ENCODE data around the gene PLEKHS1. TPM values are rescaled to one million over a fixed set of nuclear protein-coding genes. Genes with fewer than 3 reads are reported as not detected.

The PLEKHS1 gene
- total and polyA plus RNA-seq, 10 donors, result 0.02 to 0.07 (median 0.03) TPM; not detected in 7

DNA sequence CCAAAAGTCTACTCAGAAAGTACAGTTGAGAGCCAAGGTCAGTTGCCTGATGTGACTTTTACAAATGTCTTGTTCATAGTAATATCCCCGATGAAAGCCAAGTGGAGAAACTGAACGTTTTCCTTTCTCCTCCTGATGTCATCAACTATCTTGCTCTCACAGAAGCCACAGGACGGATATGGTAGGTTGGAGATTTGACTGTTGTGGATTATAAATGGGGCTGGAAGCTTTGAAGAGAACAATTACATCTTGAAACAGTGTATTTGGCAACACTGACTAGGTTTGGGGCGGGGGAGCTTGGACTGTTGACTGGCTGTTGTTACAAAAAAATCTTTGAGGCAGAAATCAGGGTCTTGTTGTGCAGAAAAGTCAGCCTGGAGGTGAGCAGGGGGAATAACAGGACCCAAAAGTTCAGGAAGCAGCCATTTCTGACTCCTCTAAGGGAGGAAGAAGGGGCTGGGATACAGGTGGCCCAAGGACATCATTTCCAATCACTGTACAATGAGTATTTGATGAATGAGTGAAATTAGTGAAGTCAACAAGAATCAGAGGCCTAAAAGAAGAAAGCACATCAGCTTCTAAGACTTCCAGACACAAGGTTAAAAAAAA, 24.3 kb downstream of the PLEKHS1 start:
- no peaks in the 10 kb centered on the region for H3K4me1 ChIP-seq
- TF ChIP-seq POLR2A (IDR thresholded peaks at IDR 0.05), result no peak
- intact Hi-C loops (cut with DNase I; ENCODE audit: low total_unique reads), result no loop called here
- no peak for DNase-seq
- no peak overlapping the region for H3K27ac ChIP-seq
- no peaks in the 10 kb centered on the region for H3K36me3 ChIP-seq
- H3K4me3 ChIP-seq, result no peak overlapping the region
- no peaks in the 10 kb centered on the region for H3K9me3 ChIP-seq
- WGBS, 5 donors, result 34 to 72% (median 40%) methylated on average over 4 of the region's 4 CpGs
- peaks cover 0 to 4% (median 0%) of the 10 kb centered on the region in 7 donors for H3K27me3 ChIP-seq (replicated peaks in 1 of 7)

DNA sequence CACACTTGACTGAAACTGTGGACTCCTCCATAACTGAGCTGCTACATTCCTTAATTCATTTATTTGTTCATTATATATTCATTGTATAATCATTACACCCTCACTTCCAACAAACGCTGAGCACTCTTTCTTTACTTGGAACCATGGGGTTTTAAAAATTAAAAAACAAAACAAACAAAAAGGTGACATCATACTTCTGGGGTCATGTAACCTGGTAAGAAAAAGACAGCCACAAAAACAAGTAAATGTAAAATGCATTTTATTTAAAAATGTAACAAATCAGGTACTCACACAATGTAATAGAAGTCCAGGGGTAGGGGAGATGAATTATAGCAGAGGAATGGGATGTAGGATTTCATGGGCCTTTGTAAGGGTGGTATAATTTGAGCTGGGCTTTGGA, 25.1 kb downstream of the PLEKHS1 start:
- Histone ChIP-seq H3K36me3 (no peaks in the 10 kb centered on the region), H3K4me3 (no peak overlapping the region), H3K27ac (no peak overlapping the region), H3K9me3 (no peaks in the 10 kb centered on the region), H3K27me3 (replicated peaks in 1 of 7) (peaks cover 0 to 5% (median 0%) of the 10 kb centered on the region in 7 donors), H3K4me1 (no peaks in the 10 kb centered on the region)
- intact Hi-C loops (cut with DNase I; ENCODE audit: low total_unique reads), result no loop called here
- DNase-seq, result no peak
- WGBS, 5 donors, result 89 to 98% (median 96%) methylated on average over 1 of the region's 1 CpG
- TF ChIP-seq POLR2A (IDR thresholded peaks at IDR 0.05), result no peak
- TF ChIP-seq, protein P1, sequence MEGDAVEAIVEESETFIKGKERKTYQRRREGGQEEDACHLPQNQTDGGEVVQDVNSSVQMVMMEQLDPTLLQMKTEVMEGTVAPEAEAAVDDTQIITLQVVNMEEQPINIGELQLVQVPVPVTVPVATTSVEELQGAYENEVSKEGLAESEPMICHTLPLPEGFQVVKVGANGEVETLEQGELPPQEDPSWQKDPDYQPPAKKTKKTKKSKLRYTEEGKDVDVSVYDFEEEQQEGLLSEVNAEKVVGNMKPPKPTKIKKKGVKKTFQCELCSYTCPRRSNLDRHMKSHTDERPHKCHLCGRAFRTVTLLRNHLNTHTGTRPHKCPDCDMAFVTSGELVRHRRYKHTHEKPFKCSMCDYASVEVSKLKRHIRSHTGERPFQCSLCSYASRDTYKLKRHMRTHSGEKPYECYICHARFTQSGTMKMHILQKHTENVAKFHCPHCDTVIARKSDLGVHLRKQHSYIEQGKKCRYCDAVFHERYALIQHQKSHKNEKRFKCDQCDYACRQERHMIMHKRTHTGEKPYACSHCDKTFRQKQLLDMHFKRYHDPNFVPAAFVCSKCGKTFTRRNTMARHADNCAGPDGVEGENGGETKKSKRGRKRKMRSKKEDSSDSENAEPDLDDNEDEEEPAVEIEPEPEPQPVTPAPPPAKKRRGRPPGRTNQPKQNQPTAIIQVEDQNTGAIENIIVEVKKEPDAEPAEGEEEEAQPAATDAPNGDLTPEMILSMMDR (IDR thresholded peaks at IDR 0.05 in 8 of 11, conservative IDR thresholded peaks at IDR 0.05 in 3 of 11), result no peak
- TF ChIP-seq POLR2AphosphoS5 (IDR thresholded peaks at IDR 0.05), result no peak

DNA sequence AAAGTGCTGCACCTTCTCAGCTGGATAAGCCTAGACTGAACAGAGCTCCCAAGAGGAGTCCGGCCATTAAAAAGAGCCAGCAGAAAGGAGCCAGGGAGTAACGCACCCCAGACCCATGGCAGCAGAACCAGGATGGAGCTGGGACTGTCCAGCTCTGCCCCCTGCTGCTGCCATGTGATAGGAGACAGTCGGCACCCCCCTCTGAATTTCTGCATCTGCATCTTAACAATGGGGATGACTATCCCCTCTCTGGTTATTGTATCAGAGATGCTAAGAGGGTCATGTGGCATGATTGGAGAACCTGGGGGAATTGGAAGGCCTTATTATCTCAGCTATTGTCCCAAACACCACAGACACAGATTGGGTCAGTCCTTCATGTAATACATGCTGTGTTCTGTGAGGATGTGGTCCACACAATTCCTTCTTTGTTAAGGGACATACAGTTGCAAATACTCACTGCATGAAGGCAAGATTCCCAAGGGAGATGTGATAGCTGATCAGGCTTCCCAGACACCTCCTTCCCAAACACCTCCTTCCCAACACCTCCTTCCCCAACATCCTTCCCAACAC, 29.3 kb downstream of the PLEKHS1 start:
- intact Hi-C loops (cut with DNase I; ENCODE audit: low total_unique reads), result no loop called here
- DNase-seq, result no peak
- no peak for TF ChIP-seq POLR2AphosphoS5 (IDR thresholded peaks at IDR 0.05)
- no peak for TF ChIP-seq POLR2A (IDR thresholded peaks at IDR 0.05)
- TF ChIP-seq, protein P1 (IDR thresholded peaks at IDR 0.05 in 8 of 11, conservative IDR thresholded peaks at IDR 0.05 in 3 of 11), result peak in 1 of 11 experiments; percentile 9
- no peaks in the 10 kb centered on the region for H3K4me1 ChIP-seq
- no peaks in the 10 kb centered on the region for H3K36me3 ChIP-seq
- H3K27me3 ChIP-seq (replicated peaks in 1 of 7), result peaks cover 0 to 5% (median 0%) of the 10 kb centered on the region in 7 donors
- H3K27ac ChIP-seq, result no peak overlapping the region
- H3K9me3 ChIP-seq, result no peaks in the 10 kb centered on the region
- no peak overlapping the region for H3K4me3 ChIP-seq
- 78 to 84% (median 81%) methylated on average over 3 of the region's 3 CpGs for WGBS, 5 donors

DNA sequence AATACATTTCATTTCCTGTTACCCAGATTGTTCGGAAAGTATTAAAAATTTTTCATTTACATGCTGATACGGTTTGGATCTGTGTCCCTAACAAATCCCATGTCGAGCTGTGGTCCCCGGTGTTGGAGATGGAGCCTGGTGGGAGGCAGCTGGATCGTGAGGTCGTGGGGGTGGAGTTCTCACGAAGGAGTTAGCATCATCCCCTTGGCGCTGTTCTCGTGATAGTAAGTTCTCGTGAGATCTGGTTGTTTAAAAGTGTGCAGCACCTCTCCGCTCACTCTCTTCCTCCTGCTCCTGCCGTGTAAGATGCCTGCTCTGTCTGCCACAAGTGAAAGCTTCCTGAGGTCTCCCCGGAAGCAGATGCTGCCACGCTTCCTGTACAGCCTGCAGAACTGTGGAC, 30.9 kb downstream of the PLEKHS1 start:
- TF ChIP-seq, protein P1 (IDR thresholded peaks at IDR 0.05 in 8 of 11, conservative IDR thresholded peaks at IDR 0.05 in 3 of 11), result no peak
- TF ChIP-seq POLR2A (IDR thresholded peaks at IDR 0.05) (no peak), POLR2AphosphoS5 (IDR thresholded peaks at IDR 0.05) (no peak)
- H3K9me3 ChIP-seq, result no peaks in the 10 kb centered on the region
- no peak overlapping the region for H3K27ac ChIP-seq
- DNase-seq, result no peak
- H3K4me3 ChIP-seq, result no peak overlapping the region
- 79 to 88% (median 80%) methylated on average over 14 of the region's 14 CpGs for WGBS, 5 donors
- peaks cover 0 to 5% (median 0%) of the 10 kb centered on the region in 7 donors for H3K27me3 ChIP-seq (replicated peaks in 1 of 7)
- no peaks in the 10 kb centered on the region for H3K4me1 ChIP-seq
- no peaks in the 10 kb centered on the region for H3K36me3 ChIP-seq
- intact Hi-C loops (cut with DNase I; ENCODE audit: low total_unique reads), result no loop called here

All from spleen (tissue), 11 donors.